Activated CD8-positive, alpha-beta T cell treated with anti-CD3 and anti-CD28 coated beads for 36 hours (primary cell): ENCODE results near the gene ATOSB. TPM values are rescaled to one million over a fixed set of nuclear protein-coding genes. Genes with fewer than 3 reads are reported as not detected.

Source experiments
- ATAC-seq: fragments of 200-7000 bp; cut with Tn5 transposase; one replicate; pipeline ENCODE4 v1.10.0; 2021; ENCODE audit warnings: mild to moderate bottlenecking, moderate library complexity
- CTCF ChIA-PET: fragments of 350-600 bp; sonication (Branson Sonifier 250); formaldehyde crosslinking; loops from one replicate; lab custom pipeline; 2021; ENCODE audit warnings: antibody characterized with exemption; lab: Charles Lee
- POLR2A ChIA-PET: fragments of 350-600 bp; sonication (Branson Sonifier 250); formaldehyde crosslinking; loops from one replicate; lab custom pipeline; 2021; ENCODE audit warnings: antibody characterized with exemption; lab: Charles Lee
- DNase-seq: peaks from one replicate; pipeline ENCODE4 v3.0.0-alpha.2; 2020
- H3K27ac Mint-ChIP-seq: one replicate; pipeline ENCODE4 v1.8.0; 2021; ENCODE audit warnings: mild to moderate bottlenecking, mixed read lengths
- H3K27me3 Mint-ChIP-seq: one replicate; pipeline ENCODE4 v1.8.0; 2021; ENCODE audit warnings: mixed read lengths
- H3K36me3 Mint-ChIP-seq: one replicate; pipeline ENCODE4 v1.8.0; 2021; ENCODE audit warnings: low read depth, mixed read lengths
- H3K4me1 Mint-ChIP-seq: one replicate; pipeline ENCODE4 v1.8.0; 2021; ENCODE audit warnings: low read depth, mixed read lengths
- H3K4me3 Mint-ChIP-seq: one replicate; pipeline ENCODE4 v1.8.0; 2021; ENCODE audit warnings: mild to moderate bottlenecking, moderate library complexity, mixed read lengths
- H3K9me3 Mint-ChIP-seq: one replicate; pipeline ENCODE4 v1.8.0; 2021; ENCODE audit warnings: mixed read lengths
- intact Hi-C: fragments of 100-400 bp; cut with micrococcal nuclease; formaldehyde crosslinking; loops from one replicate; pipeline ENCODE4 v1.10.0; 2022
- total RNA-seq, 2 experiments: library from RNA; stranded (reverse); gene quantifications; one replicate each; pipeline ENCODE4 v1.2.3, GENCODE V29; 2021
- TF ChIP-seq, protein P1 (sequence below): fragments of 200-600 bp; IDR thresholded peaks from one replicate; pipeline ENCODE4 v1.8.0; 2022; ENCODE audit warnings: antibody characterized with exemption, mild to moderate bottlenecking

ATOSB gene
- total RNA-seq, 2 experiments from 2014 or later = 5.9 to 6.0 TPM

DNA sequence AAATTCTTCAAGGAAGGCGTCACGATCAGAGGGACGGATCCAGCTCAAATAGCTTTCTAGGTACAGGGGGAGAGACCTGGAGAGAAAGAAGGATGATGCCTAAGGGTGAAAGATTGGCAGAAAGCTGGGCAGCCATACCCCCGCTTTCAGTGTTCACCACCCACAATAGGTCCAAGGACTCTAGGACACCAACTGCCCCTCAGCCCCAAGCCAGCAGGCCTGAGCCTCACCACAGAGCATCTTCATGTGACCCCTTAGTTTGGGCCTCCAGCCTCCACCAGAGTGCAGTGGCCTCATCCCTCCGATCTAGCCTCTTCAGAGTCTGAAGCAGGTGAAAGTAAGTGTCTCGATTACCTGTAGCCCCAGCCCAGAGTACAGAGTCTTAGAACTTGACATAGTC lies 41.5 kb downstream of the ATOSB start:
- H3K4me3 Mint-ChIP-seq = no peak overlapping the region
- ATAC-seq (no peak), DNase-seq (no peak)
- TF ChIP-seq, protein P1, sequence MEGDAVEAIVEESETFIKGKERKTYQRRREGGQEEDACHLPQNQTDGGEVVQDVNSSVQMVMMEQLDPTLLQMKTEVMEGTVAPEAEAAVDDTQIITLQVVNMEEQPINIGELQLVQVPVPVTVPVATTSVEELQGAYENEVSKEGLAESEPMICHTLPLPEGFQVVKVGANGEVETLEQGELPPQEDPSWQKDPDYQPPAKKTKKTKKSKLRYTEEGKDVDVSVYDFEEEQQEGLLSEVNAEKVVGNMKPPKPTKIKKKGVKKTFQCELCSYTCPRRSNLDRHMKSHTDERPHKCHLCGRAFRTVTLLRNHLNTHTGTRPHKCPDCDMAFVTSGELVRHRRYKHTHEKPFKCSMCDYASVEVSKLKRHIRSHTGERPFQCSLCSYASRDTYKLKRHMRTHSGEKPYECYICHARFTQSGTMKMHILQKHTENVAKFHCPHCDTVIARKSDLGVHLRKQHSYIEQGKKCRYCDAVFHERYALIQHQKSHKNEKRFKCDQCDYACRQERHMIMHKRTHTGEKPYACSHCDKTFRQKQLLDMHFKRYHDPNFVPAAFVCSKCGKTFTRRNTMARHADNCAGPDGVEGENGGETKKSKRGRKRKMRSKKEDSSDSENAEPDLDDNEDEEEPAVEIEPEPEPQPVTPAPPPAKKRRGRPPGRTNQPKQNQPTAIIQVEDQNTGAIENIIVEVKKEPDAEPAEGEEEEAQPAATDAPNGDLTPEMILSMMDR = no peak
- no peak overlapping the region for H3K27ac Mint-ChIP-seq
- no peaks in the 10 kb centered on the region for H3K27me3 Mint-ChIP-seq
- CTCF ChIA-PET = no interaction called here
- H3K36me3 Mint-ChIP-seq = peaks cover 72% of the 10 kb centered on the region
- no peaks in the 10 kb centered on the region for H3K9me3 Mint-ChIP-seq
- peaks cover 49% of the 10 kb centered on the region for H3K4me1 Mint-ChIP-seq
- intact Hi-C loops = loop anchor here (5.0 kb wide), 1 partner anchor 82 kb away; no protein-coding TSS in a partner anchor
- POLR2A ChIA-PET = interaction anchor here (1.0 kb wide), 1 partner anchor 22 kb away, joined by 4 read pairs; the partner anchor contains the start of gene PIGO

DNA sequence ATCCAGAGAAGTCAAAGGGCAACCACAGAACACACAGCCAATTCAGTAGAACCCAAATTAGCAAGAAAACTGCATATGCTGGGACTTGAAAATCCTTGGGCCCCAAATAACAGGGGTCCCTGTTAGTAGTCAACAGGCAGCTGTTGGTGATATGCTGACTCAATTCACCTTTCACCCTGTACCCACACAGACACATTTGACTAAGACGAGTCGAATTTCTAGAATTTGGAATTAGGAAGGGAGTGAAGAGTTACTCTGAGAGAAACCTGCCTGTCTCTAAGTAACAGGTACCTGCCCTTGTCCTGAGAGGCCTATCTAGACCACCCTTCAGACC lies 42.4 kb downstream of the ATOSB start:
- DNase-seq = peak; percentile 14
- intact Hi-C loops = loop anchor here (5.0 kb wide), 1 partner anchor 81 kb away; no protein-coding TSS in a partner anchor
- Mint-ChIP-seq H3K27ac (peak overlapping the region; percentile 94), H3K27me3 (no peaks in the 10 kb centered on the region), H3K9me3 (no peaks in the 10 kb centered on the region), H3K36me3 (peaks cover 71% of the 10 kb centered on the region), H3K4me3 (peak overlapping the region; percentile 94), H3K4me1 (peaks cover 53% of the 10 kb centered on the region)
- TF ChIP-seq, protein P1 = no peak
- CTCF ChIA-PET = interaction anchor here (2.2 kb wide), 1 partner anchor 21 kb away, joined by 14 read pairs; no protein-coding TSS in a partner anchor
- POLR2A ChIA-PET = interaction anchor here (0.9 to 2.9 kb wide), 4 partner anchors 23 to 84 kb away, joined by 3 to 10 read pairs (median 6); partner anchors contain the start of genes ATOSB and PIGO
- ATAC-seq = no peak

DNA sequence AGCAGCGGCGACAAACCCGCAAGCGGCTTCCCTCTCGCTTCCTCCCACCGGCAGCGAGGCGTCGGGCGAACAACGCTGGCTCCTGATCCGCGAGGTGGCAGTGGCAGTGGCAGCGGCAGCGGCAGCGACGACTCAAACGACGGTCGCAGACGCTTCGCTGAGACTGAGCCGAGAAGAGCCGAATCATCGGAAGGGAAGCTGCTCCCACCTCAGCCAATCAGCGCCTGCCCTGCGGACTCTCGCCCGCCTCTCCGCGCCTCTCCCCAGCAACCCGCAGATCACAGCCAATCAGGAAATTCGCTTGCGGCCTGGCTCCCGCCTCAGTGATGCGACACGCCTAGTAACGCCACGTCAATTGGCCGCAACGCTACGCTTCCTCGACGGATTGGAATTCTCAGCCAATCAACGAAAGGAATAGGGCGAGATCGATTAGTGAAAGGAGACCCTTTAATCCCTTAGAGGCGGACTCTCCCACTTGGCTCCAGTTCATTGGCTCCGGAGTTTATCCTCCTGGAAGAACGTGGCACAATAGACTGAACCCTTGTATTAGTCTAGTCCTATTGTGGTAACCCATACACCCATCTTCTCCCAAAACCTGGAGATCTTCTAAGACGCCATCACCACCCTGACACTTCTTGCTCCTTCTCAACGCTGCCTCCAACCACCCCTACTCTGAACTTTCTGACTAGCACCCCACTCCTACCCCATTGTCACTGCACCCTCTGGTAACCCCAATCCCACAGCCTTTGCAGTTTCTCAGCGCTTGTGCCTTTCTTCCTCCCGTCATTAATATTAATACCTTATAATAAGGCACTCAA lies 43.0 kb downstream of the ATOSB start, which contains the start of gene VCP:
Gene VCP, minus strand, starts transcription at position 165 of the 818 bp plus-strand sequence. CDS start 272 bp downstream, outside the sequence.
- H3K4me3 Mint-ChIP-seq = peak within 1 kb of the TSS; percentile 94
- TF ChIP-seq, protein P1 = no peak
- ChIA-PET CTCF (interaction anchor here (1.1 to 2.6 kb wide), 7 partner anchors 9 to 461 kb away, joined by 3 to 14 read pairs (median 7); no protein-coding TSS in a partner anchor), POLR2A (interaction anchor here (0.5 to 3.8 kb wide), 13 partner anchors 8 to 84 kb away, joined by 3 to 34 read pairs (median 7); partner anchors contain the start of genes ATOSB, FANCG, PIGO and STOML2)
- H3K27ac Mint-ChIP-seq = peak within 1 kb of the TSS; percentile 94
- peak; percentile 98 for DNase-seq
- H3K9me3 Mint-ChIP-seq = no peaks in the 10 kb centered on the region
- H3K27me3 Mint-ChIP-seq = no peaks in the 10 kb centered on the region
- H3K4me1 Mint-ChIP-seq = peaks cover 54% of the 10 kb centered on the region
- intact Hi-C loops = loop anchor here (5.0 kb wide), 1 partner anchor 80 kb away; no protein-coding TSS in a partner anchor
- peaks cover 73% of the 10 kb centered on the region for H3K36me3 Mint-ChIP-seq
- ATAC-seq = peak; percentile 92

DNA sequence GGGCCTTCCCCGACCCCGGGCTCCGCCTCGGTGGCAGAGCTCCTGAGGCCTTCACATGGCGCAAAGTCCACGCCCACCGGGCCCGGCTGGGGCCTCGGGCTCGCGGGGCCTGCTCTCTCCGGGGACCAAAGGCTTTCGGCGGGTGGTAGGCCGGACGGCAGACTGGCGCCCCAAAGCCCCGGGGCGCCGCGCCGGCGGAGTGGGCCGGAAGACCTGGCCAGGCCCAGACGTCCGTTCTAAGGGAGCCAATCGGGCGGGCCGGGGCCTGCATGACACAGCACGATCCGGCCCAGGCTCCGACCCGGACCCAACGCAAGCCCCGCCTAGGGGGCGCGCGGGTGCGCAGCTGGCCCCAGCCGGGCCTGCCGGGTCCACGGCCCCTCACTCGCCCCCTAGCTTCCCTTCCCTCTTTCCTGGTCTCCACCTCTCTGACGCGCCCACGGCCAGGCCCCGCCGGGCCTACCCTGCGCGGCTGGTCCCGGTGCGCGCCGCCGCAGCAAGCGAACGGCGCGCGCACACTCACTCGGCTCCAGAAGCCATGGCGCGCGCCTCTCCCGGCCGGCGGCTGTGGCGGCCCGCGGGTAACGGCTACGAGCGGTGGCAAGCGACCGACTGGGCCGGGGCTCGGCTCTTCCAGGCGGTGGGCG lies 43.7 kb downstream of the ATOSB start:
- peak overlapping the region; percentile 94 for H3K4me3 Mint-ChIP-seq
- H3K27ac Mint-ChIP-seq = peak overlapping the region; percentile 94
- H3K4me1 Mint-ChIP-seq = peaks cover 56% of the 10 kb centered on the region
- ATAC-seq (peak; percentile 56), DNase-seq (peak; percentile 78)
- intact Hi-C loops = loop anchor here (5.0 kb wide), 1 partner anchor 80 kb away; no protein-coding TSS in a partner anchor
- TF ChIP-seq, protein P1 = peak; percentile 40
- H3K27me3 Mint-ChIP-seq = no peaks in the 10 kb centered on the region
- ChIA-PET CTCF (interaction anchor here (0.9 to 2.6 kb wide), 11 partner anchors 8 to 461 kb away, joined by 3 to 14 read pairs (median 5); partner anchors contain the start of genes FANCG and PIGO), POLR2A (interaction anchor here (0.6 to 3.8 kb wide), 24 partner anchors 8 to 685 kb away, joined by 3 to 34 read pairs (median 6); partner anchors contain the start of genes ATOSB, FANCG and STOML2)
- H3K36me3 Mint-ChIP-seq = peaks cover 73% of the 10 kb centered on the region
- H3K9me3 Mint-ChIP-seq = no peaks in the 10 kb centered on the region
